IPS-18a (cell line): Measurements from ENCODE around the gene PLPPR4.
A peak's percentile ranks its signal among the peaks of the same experiment; 100 is the strongest.

Source experiments
- H3K27ac ChIP-seq: one replicate; pipeline ENCODE4 v1.5.1; 2013; ENCODE audit warnings: low read length
- H3K27me3 ChIP-seq: one replicate; pipeline ENCODE4 v1.6.1; 2013; ENCODE audit warnings: mild to moderate bottlenecking, low read length; ENCODE audit not compliant: control insufficient read depth, insufficient read depth
- H3K36me3 ChIP-seq: one replicate; pipeline ENCODE4 v1.6.1; 2013; ENCODE audit warnings: low read depth, low read length; ENCODE audit not compliant: control insufficient read depth
- H3K4me1 ChIP-seq: one replicate; pipeline ENCODE4 v1.6.1; 2013; ENCODE audit warnings: low read depth, low read length; ENCODE audit not compliant: control insufficient read depth
- H3K4me3 ChIP-seq: one replicate; pipeline ENCODE4 v1.5.1; 2013; ENCODE audit warnings: low read length
- H3K9ac ChIP-seq: one replicate; pipeline ENCODE4 v1.6.1; 2013; ENCODE audit warnings: mild to moderate bottlenecking, low read length, moderate library complexity
- H3K9me3 ChIP-seq: one replicate; pipeline ENCODE4 v1.6.1; 2013; ENCODE audit warnings: low read depth, low read length; ENCODE audit not compliant: control insufficient read depth

The PLPPR4 gene

GRCh38 chr1:99264201-99265021 lies at the start of gene PLPPR4:
Gene PLPPR4, plus strand, starts transcription at chr1:99264492. Its CDS starts 102 bp downstream, at chr1:99264594.
- Histone ChIP-seq H3K4me3 (peak within 1 kb of the TSS; percentile 67), H3K27me3 (peaks cover 35% of the 10 kb centered on the region), H3K4me1 (no peaks in the 10 kb centered on the region), H3K27ac (no peak within 1 kb of the TSS), H3K36me3 (no peaks in the 10 kb centered on the region), H3K9me3 (no peaks in the 10 kb centered on the region), H3K9ac (peak within 1 kb of the TSS; percentile 20)

GRCh38 chr1:99216956-99217355 lies 47.3 kb upstream of the PLPPR4 start:
- H3K4me3 ChIP-seq = no peak overlapping the region
- peaks cover 8% of the 10 kb centered on the region for H3K9me3 ChIP-seq
- H3K9ac ChIP-seq = no peak overlapping the region
- H3K27me3 ChIP-seq = no peaks in the 10 kb centered on the region
- H3K4me1 ChIP-seq = peaks cover 8% of the 10 kb centered on the region
- no peak overlapping the region for H3K27ac ChIP-seq
- no peaks in the 10 kb centered on the region for H3K36me3 ChIP-seq

GRCh38 chr1:99217599-99217998 lies 46.7 kb upstream of the PLPPR4 start:
- H3K27me3 ChIP-seq = no peaks in the 10 kb centered on the region
- H3K4me1 ChIP-seq = peaks cover 8% of the 10 kb centered on the region
- H3K36me3 ChIP-seq = no peaks in the 10 kb centered on the region
- no peak overlapping the region for H3K9ac ChIP-seq
- H3K9me3 ChIP-seq = peaks cover 8% of the 10 kb centered on the region
- no peak overlapping the region for H3K4me3 ChIP-seq
- H3K27ac ChIP-seq = no peak overlapping the region

GRCh38 chr1:99218572-99218971 lies 45.7 kb upstream of the PLPPR4 start:
- Histone ChIP-seq H3K4me1 (peaks cover 8% of the 10 kb centered on the region), H3K36me3 (no peaks in the 10 kb centered on the region), H3K4me3 (no peak overlapping the region), H3K27me3 (no peaks in the 10 kb centered on the region), H3K9ac (no peak overlapping the region), H3K27ac (no peak overlapping the region), H3K9me3 (peaks cover 8% of the 10 kb centered on the region)

GRCh38 chr1:99218999-99219398 lies 45.3 kb upstream of the PLPPR4 start:
- H3K36me3 ChIP-seq = no peaks in the 10 kb centered on the region
- H3K27me3 ChIP-seq = no peaks in the 10 kb centered on the region
- no peak overlapping the region for H3K4me3 ChIP-seq
- peaks cover 8% of the 10 kb centered on the region for H3K4me1 ChIP-seq
- H3K9me3 ChIP-seq = peaks cover 8% of the 10 kb centered on the region
- H3K27ac ChIP-seq = no peak overlapping the region
- no peak overlapping the region for H3K9ac ChIP-seq

GRCh38 chr1:99227056-99227897 lies 37.0 kb upstream of the PLPPR4 start:
- no peak overlapping the region for H3K4me3 ChIP-seq
- no peaks in the 10 kb centered on the region for H3K4me1 ChIP-seq
- H3K27me3 ChIP-seq = no peaks in the 10 kb centered on the region
- no peak overlapping the region for H3K27ac ChIP-seq
- H3K9ac ChIP-seq = no peak overlapping the region
- H3K9me3 ChIP-seq = no peaks in the 10 kb centered on the region
- no peaks in the 10 kb centered on the region for H3K36me3 ChIP-seq

GRCh38 chr1:99228153-99228552 lies 36.1 kb upstream of the PLPPR4 start:
- H3K27ac ChIP-seq = no peak overlapping the region
- H3K9me3 ChIP-seq = no peaks in the 10 kb centered on the region
- H3K4me3 ChIP-seq = no peak overlapping the region
- H3K27me3 ChIP-seq = no peaks in the 10 kb centered on the region
- H3K9ac ChIP-seq = no peak overlapping the region
- no peaks in the 10 kb centered on the region for H3K4me1 ChIP-seq
- H3K36me3 ChIP-seq = no peaks in the 10 kb centered on the region

- Histone ChIP-seq H3K27me3 (no peaks in the 10 kb centered on the region), H3K36me3 (no peaks in the 10 kb centered on the region), H3K27ac (no peak overlapping the region), H3K4me3 (no peak overlapping the region), H3K9ac (no peak overlapping the region), H3K9me3 (no peaks in the 10 kb centered on the region), H3K4me1 (no peaks in the 10 kb centered on the region)
These were observed 35.2 kb upstream of the PLPPR4 start for GRCh38 chr1:99229122-99229521.

- H3K27me3 ChIP-seq = no peaks in the 10 kb centered on the region
- H3K27ac ChIP-seq = no peak overlapping the region
- H3K9ac ChIP-seq = no peak overlapping the region
- no peaks in the 10 kb centered on the region for H3K36me3 ChIP-seq
- H3K9me3 ChIP-seq = no peaks in the 10 kb centered on the region
- no peak overlapping the region for H3K4me3 ChIP-seq
- H3K4me1 ChIP-seq = no peaks in the 10 kb centered on the region
These were observed 33.6 kb upstream of the PLPPR4 start for GRCh38 chr1:99230695-99231094.

- no peaks in the 10 kb centered on the region for H3K27me3 ChIP-seq
- no peaks in the 10 kb centered on the region for H3K36me3 ChIP-seq
- no peak overlapping the region for H3K4me3 ChIP-seq
- H3K9ac ChIP-seq = no peak overlapping the region
- H3K9me3 ChIP-seq = no peaks in the 10 kb centered on the region
- H3K4me1 ChIP-seq = no peaks in the 10 kb centered on the region
- no peak overlapping the region for H3K27ac ChIP-seq
These were observed 32.1 kb upstream of the PLPPR4 start for GRCh38 chr1:99232172-99232571.

- H3K9ac ChIP-seq = no peak overlapping the region
- no peaks in the 10 kb centered on the region for H3K27me3 ChIP-seq
- H3K4me3 ChIP-seq = no peak overlapping the region
- no peak overlapping the region for H3K27ac ChIP-seq
- no peaks in the 10 kb centered on the region for H3K9me3 ChIP-seq
- H3K36me3 ChIP-seq = no peaks in the 10 kb centered on the region
- H3K4me1 ChIP-seq = no peaks in the 10 kb centered on the region
These were observed 30.8 kb upstream of the PLPPR4 start for GRCh38 chr1:99233446-99233845.
